HepG2 (cell line): Measurements from ENCODE around the gene TCF3. TPM values are rescaled to one million over a fixed set of nuclear protein-coding genes. Genes with fewer than 3 reads are reported as not detected.

Experiments used
- ATAC-seq: fragments of 200-7000 bp; cut with Tn5 transposase; 3 replicates; pipeline ENCODE4 v1.9.1; 2020; ENCODE audit warnings: mild to moderate bottlenecking, moderate library complexity
- BruUV-seq: library from RNA; stranded (reverse); fragments of 400-500 nt; replicated peaks from 2 replicates; lab custom pipeline; 2021; lab: Mats Ljungman, UMichigan
- CTCF ChIA-PET: fragments of 300-600 bp; formaldehyde crosslinking; extraction: SDS; loops from one replicate; lab custom pipeline; 2021; ENCODE audit warnings: low total read pairs, inconsistent platforms, low intra/inter-chr PET ratio; lab: Yijun Ruan, JAX
- POLR2A ChIA-PET: fragments of 350-600 bp; sonication (Branson Sonifier 250); formaldehyde crosslinking; loops from one replicate; lab custom pipeline; 2020; ENCODE audit warnings: antibody characterized with exemption, inconsistent platforms; lab: Yijun Ruan, JAX
- DNase-seq: peaks from one replicate; pipeline ENCODE4 v3.0.0-alpha.2; 2015; ENCODE audit warnings: low spot score
- FAIRE-seq: peaks from 3 replicates; lab custom pipeline; 2011; peaks lifted over from hg19 to GRCh38; lab: Jason Lieb, UNC
- H2AFZ ChIP-seq: one replicate; pipeline ENCODE4 v1.6.1; 2011; ENCODE audit warnings: low read length, inconsistent platforms
- H3K27ac ChIP-seq: fragments of 300-600 bp; 3 replicates; pipeline ENCODE4 v1.8.0; 2011; ENCODE audit warnings: mixed run types, mild to moderate bottlenecking, mixed read lengths, low read length, inconsistent platforms; ENCODE audit not compliant: insufficient read depth; ENCODE audit errors: extremely low read length
- H3K27me3 ChIP-seq, 2 experiments: fragments of 200-600 bp in 1 of 2; 2 replicates in 1 of 2; 3 replicates in 1 of 2; pipeline versions ENCODE4 v1.6.0 to v1.8.0; 2011; ENCODE audit warnings: low read length in 2 of 2, mild to moderate bottlenecking in 2 of 2, moderate library complexity in 2 of 2, inconsistent platforms in 1 of 2; ENCODE audit not compliant: insufficient read depth in 2 of 2, control insufficient read depth in 1 of 2
- H3K36me3 ChIP-seq, 2 experiments: fragments of 200-600 bp in 1 of 2; replicated peaks in 1 of 2; 2 replicates in 1 of 2; 3 replicates in 1 of 2; pipeline versions ENCODE4 v1.5.1 to v1.8.0; 2011; ENCODE audit warnings: low read length in 2 of 2, inconsistent platforms in 1 of 2; ENCODE audit not compliant: insufficient read depth in 2 of 2, control insufficient read depth in 1 of 2
- H3K4me1 ChIP-seq: 2 replicates; pipeline ENCODE4 v1.5.1; 2012; ENCODE audit warnings: low read length, inconsistent platforms; ENCODE audit not compliant: insufficient read depth
- H3K4me2 ChIP-seq: 2 replicates; pipeline ENCODE4 v1.6.0; 2011; ENCODE audit warnings: low read depth, low read length, inconsistent platforms
- H3K4me3 ChIP-seq, 3 experiments: fragments of 200-600 bp in 1 of 3; sonication (generic), shearing (Covaris generic) in 1 of 3; replicated peaks in 1 of 3; 2 replicates each; pipeline ENCODE4 v1.5.1; 2011 to 2016; ENCODE audit warnings: low read length in 3 of 3, inconsistent platforms in 2 of 3, low read depth in 2 of 3, mild to moderate bottlenecking in 2 of 3, control low read depth in 1 of 3, mixed read lengths in 1 of 3; ENCODE audit not compliant: insufficient read depth in 1 of 3
- H3K79me2 ChIP-seq: one replicate; pipeline ENCODE4 v1.6.1; 2011; ENCODE audit warnings: low read length, inconsistent platforms; ENCODE audit not compliant: insufficient read depth
- H3K9ac ChIP-seq: 2 replicates; pipeline ENCODE4 v1.6.0; 2011; ENCODE audit warnings: mild to moderate bottlenecking, low read depth, low read length, inconsistent platforms; ENCODE audit not compliant: insufficient read depth
- H3K9me3 ChIP-seq: 2 replicates; pipeline ENCODE4 v1.5.1; 2012; ENCODE audit warnings: mild to moderate bottlenecking, low read length
- H4K20me1 ChIP-seq: 2 replicates; pipeline ENCODE4 v1.6.0; 2011; ENCODE audit warnings: inconsistent platforms, mild to moderate bottlenecking, low read length, moderate library complexity; ENCODE audit not compliant: insufficient read depth
- ESRRA ChIP-seq: sonication (generic); formaldehyde crosslinking; IDR thresholded peaks from 2 replicates; pipeline ENCODE4 v1.5.1; 2020; ENCODE audit warnings: mild to moderate bottlenecking, low read depth, missing genetic modification reagents
- FOXK1 ChIP-seq: sonication (generic); formaldehyde crosslinking; IDR thresholded peaks from 2 replicates; pipeline ENCODE4 v1.4.0; 2020; ENCODE audit warnings: low read depth, missing genetic modification reagents, borderline replicate concordance
- MAZ ChIP-seq, 2 experiments: sonication (generic) in 1 of 2; formaldehyde crosslinking in 1 of 2; IDR thresholded peaks; 2 replicates each; pipeline versions ENCODE4 v1.5.0 to v1.6.1; 2012 to 2020; ENCODE audit warnings: low read depth in 2 of 2, mild to moderate bottlenecking in 2 of 2, borderline replicate concordance in 1 of 2, improper control_type of control experiment in 1 of 2, low read length in 1 of 2, missing genetic modification reagents in 1 of 2, moderate library complexity in 1 of 2
- POLR2AphosphoS5 ChIP-seq: IDR thresholded peaks from 2 replicates; pipeline ENCODE4 v1.6.1; 2012; ENCODE audit warnings: low read depth, low read length
- RBM22 ChIP-seq: fragments of 200-400 bp; formaldehyde crosslinking; optimal IDR thresholded peaks from 2 replicates; pipeline ENCODE3; 2017; ENCODE audit warnings: mild to moderate bottlenecking, low read length, moderate library complexity
- YEATS2 ChIP-seq: sonication (generic); formaldehyde crosslinking; IDR thresholded peaks from 2 replicates; pipeline ENCODE4 v1.4.0; 2020; ENCODE audit warnings: missing genetic modification reagents, borderline replicate concordance
- ZMYM4 ChIP-seq: sonication (generic); formaldehyde crosslinking; IDR thresholded peaks from 2 replicates; pipeline ENCODE4 v1.8.1; 2023; ENCODE audit warnings: mild to moderate bottlenecking, missing genetic modification reagents
- ZNF142 ChIP-seq: sonication (generic); formaldehyde crosslinking; IDR thresholded peaks from 2 replicates; pipeline ENCODE4 v1.4.0; 2020; ENCODE audit warnings: missing genetic modification reagents
- ZNF143 ChIP-seq: sonication (generic); formaldehyde crosslinking; IDR thresholded peaks from 2 replicates; pipeline ENCODE4 v1.4.0; 2020; ENCODE audit warnings: missing genetic modification reagents
- ZNF281 ChIP-seq: sonication (generic); formaldehyde crosslinking; IDR thresholded peaks from 2 replicates; pipeline ENCODE4 v1.4.0; 2020; ENCODE audit warnings: missing genetic modification reagents, borderline replicate concordance
- ZNF724P ChIP-seq: sonication (generic); formaldehyde crosslinking; IDR thresholded peaks from 2 replicates; pipeline ENCODE4 v1.8.0; 2022; ENCODE audit warnings: missing genetic modification reagents, borderline replicate concordance
- WGBS: methylation state at CpG from one replicate; pipeline ENCODE4 v1.1.6; 2017; ENCODE audit warnings: low lambda C conversion rate; 5-methylcytosine and 5-hydroxymethylcytosine counted together
- in situ Hi-C: cut with HindIII; loops from 2 replicates; pipeline ENCODE4 v1.10.0; 2017; ENCODE audit warnings: low pct_unique_long_range_greater_than_20kb; ENCODE audit not compliant: extremely low pct_ligation_motif_present
- intact Hi-C: fragments of 100-400 bp; cut with micrococcal nuclease; formaldehyde crosslinking; loops from one replicate; pipeline ENCODE4 v1.10.0; 2022; ENCODE audit not compliant: unreplicated experiment
- polyA plus RNA-seq, 8 experiments: library from polyadenylated mRNA; depleted of rRNA in 3 of 8; stranded (reverse) in 7 of 8; unstranded in 1 of 8; fragments of >200 nt; fragmentation: Illumina TruSeq in 4 of 8; extraction: Trizol in 4 of 8; gene quantifications; 2 replicates each; pipeline versions ENCODE4 v1.2.1 to v1.2.3, GENCODE V29; 2011 to 2016; ENCODE audit warnings: low read depth in 4 of 8, missing spikeins in 1 of 8, mixed read lengths in 1 of 8; ENCODE audit not compliant: insufficient read depth in 1 of 8
- total RNA-seq, 5 experiments: library from RNA; depleted of rRNA; stranded (reverse); fragments of >200 nt; fragmentation: Illumina TruSeq; extraction: Trizol; gene quantifications; 2 replicates each; pipeline ENCODE4 v1.2.3, GENCODE V29; 2016; ENCODE audit warnings: low read depth in 1 of 5
- TF ChIP-seq, protein P1 (sequence below): IDR thresholded peaks from 2 replicates; pipeline ENCODE4 v1.6.1; 2012; ENCODE audit warnings: low read depth, low read length, improper control_type of control experiment
- TF ChIP-seq, protein P2 (sequence below): IDR thresholded peaks from 2 replicates; pipeline ENCODE4 v1.6.1; 2012; ENCODE audit warnings: inconsistent platforms

TCF3 gene
- total and polyA plus RNA-seq, 2 of the 13 experiments (the other 11 are each of a cell fraction or from before 2014, with no cell fraction given) = 51.4 to 53.2 TPM

DNA sequence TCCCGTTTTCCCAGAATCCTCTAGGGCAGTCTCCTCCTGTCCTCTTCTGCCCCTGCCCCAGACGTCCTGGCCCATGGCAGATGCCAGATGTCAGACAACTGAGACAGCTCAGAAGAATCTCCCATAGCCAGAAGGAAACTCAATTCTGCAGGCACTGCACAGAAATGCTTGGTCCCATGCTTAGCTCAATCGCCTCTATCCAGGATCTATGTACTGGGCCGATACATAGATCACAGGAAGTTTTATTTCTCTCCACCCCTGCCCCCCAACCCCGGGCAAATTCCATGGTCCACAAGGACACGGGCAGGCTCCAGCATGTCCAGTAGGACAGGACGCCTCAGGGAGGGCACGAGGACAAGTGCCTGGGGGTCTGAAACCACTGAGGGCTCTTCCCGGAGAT lies 64.5 kb downstream of the TCF3 start:
- FAIRE-seq = peak; percentile 79
- in situ Hi-C loops = no loop called here
- Histone ChIP-seq H3K27ac (peak overlapping the region; percentile 85), H4K20me1 (no peaks in the 10 kb centered on the region), H3K9me3 (no peaks in the 10 kb centered on the region), H3K79me2 (peaks cover 46% of the 10 kb centered on the region), H3K27me3 (no peaks in the 10 kb centered on the region; a peak in 1 of 5 replicates), H3K4me3 (no peak overlapping the region; a peak in 1 of 6 replicates), H3K4me2 (peak overlapping the region; percentile 41), H2AFZ (no peak overlapping the region), H3K36me3 (peaks cover 3 to 15% of the 10 kb centered on the region in 2 experiments; a peak in 4 of 5 replicates), H3K4me1 (peaks cover 56% of the 10 kb centered on the region), H3K9ac (peak overlapping the region; percentile 50)
- DNase-seq = peak; percentile 44
- peak; percentile 32; the same call in 2 of the 3 replicates for ATAC-seq
- BruUV-seq = no TSS peak
- intact Hi-C loops = no loop called here
- WGBS = 20% methylated on average over 8 of the region's 9 CpGs
- ChIA-PET POLR2A (interaction anchor here (0.9 kb wide), 1 partner anchor 15 kb away, joined by 6 read pairs; no protein-coding TSS in a partner anchor), CTCF (no interaction called here)
- TF ChIP-seq ZNF142 (CRISPR knock-in tag) (no peak), ZNF143 (peak; percentile 72; the same call in 1 of the 2 replicates), ZNF724P (CRISPR knock-in tag) (no peak), YEATS2 (CRISPR knock-in tag) (peak; percentile 28; the same call in 1 of the 2 replicates), MAZ (IDR thresholded peaks at IDR 0.05; ENCODE audit: borderline replicate concordance, low read depth, low read length) (no peak), MAZ (CRISPR knock-in tag; IDR thresholded peaks at IDR 0.05; ENCODE audit: low read depth) (0 out of 2 replicates have a peak, but pooled peaks have one; percentile 26), POLR2AphosphoS5 (peak; percentile 42), FOXK1 (CRISPR knock-in tag) (0 out of 2 replicates have a peak, but pooled peaks have one; percentile 3), RBM22 (peak; percentile 53), ZMYM4 (CRISPR knock-in tag) (peak; percentile 24; the same call in 1 of the 2 replicates), ZNF281 (peak; percentile 75), ESRRA (CRISPR knock-in tag) (peak; percentile 80)
- TF ChIP-seq, protein P1, sequence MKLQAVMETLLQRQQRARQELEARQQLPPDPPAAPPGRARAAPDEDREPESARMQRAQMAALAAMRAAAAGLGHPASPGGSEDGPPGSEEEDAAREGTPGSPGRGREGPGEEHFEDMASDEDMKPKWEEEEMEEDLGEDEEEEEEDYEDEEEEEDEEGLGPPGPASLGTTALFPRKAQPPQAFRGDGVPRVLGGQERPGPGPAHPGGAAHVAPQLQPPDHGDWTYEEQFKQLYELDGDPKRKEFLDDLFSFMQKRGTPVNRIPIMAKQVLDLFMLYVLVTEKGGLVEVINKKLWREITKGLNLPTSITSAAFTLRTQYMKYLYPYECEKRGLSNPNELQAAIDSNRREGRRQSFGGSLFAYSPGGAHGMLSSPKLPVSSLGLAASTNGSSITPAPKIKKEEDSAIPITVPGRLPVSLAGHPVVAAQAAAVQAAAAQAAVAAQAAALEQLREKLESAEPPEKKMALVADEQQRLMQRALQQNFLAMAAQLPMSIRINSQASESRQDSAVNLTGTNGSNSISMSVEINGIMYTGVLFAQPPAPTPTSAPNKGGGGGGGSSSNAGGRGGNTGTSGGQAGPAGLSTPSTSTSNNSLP = 0 out of 2 replicates have a peak, but pooled peaks have one; percentile 34
- TF ChIP-seq, protein P2, sequence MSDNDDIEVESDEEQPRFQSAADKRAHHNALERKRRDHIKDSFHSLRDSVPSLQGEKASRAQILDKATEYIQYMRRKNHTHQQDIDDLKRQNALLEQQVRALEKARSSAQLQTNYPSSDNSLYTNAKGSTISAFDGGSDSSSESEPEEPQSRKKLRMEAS = peak; percentile 60
